Calu3 (cell line): Measurements from ENCODE around the gene MAB21L1. TPM values are rescaled to one million over a fixed set of nuclear protein-coding genes. Genes with fewer than 3 reads are reported as not detected.
A peak's percentile ranks its signal among the peaks of the same experiment; 100 is the strongest.

ENCODE experiments used
- BruUV-seq: library from RNA; stranded (reverse); fragments of 400-500 nt; replicated peaks from 2 replicates; lab custom pipeline; 2021; lab: Mats Ljungman, UMichigan
- CTCF ChIA-PET: fragments of 300-600 bp; sonication (Branson Sonifier 250); formaldehyde crosslinking; loops from one replicate; lab custom pipeline; 2022; ENCODE audit warnings: antibody characterized with exemption; lab: Charles Lee
- DNase-seq: peaks from one replicate; pipeline ENCODE4 v3.0.0; 2022
- H3K27ac Mint-ChIP-seq: one replicate; pipeline ENCODE4 v1.8.0; 2022; ENCODE audit warnings: mixed read lengths; ENCODE audit not compliant: unreplicated experiment
- H3K27me3 Mint-ChIP-seq: one replicate; pipeline ENCODE4 v1.8.0; 2022; ENCODE audit warnings: mixed read lengths; ENCODE audit not compliant: unreplicated experiment
- H3K36me3 Mint-ChIP-seq: one replicate; pipeline ENCODE4 v1.8.0; 2022; ENCODE audit warnings: mild to moderate bottlenecking, moderate library complexity, mixed read lengths; ENCODE audit not compliant: insufficient read depth, unreplicated experiment
- H3K4me1 Mint-ChIP-seq: one replicate; pipeline ENCODE4 v1.8.0; 2022; ENCODE audit warnings: mild to moderate bottlenecking, low read depth, mixed read lengths; ENCODE audit not compliant: unreplicated experiment
- H3K4me3 Mint-ChIP-seq: one replicate; pipeline ENCODE4 v1.8.0; 2022; ENCODE audit warnings: mild to moderate bottlenecking, low read depth, moderate library complexity, mixed read lengths; ENCODE audit not compliant: unreplicated experiment
- H3K9me3 Mint-ChIP-seq: one replicate; pipeline ENCODE4 v1.8.0; 2022; ENCODE audit warnings: low read depth, mixed read lengths; ENCODE audit not compliant: unreplicated experiment
- intact Hi-C: fragments of 100-400 bp; cut with micrococcal nuclease; formaldehyde crosslinking; loops from one replicate; pipeline ENCODE4 v1.10.0; 2022; ENCODE audit not compliant: unreplicated experiment
- total RNA-seq: library from RNA; stranded (reverse); gene quantifications from 2 replicates; pipeline ENCODE4 v1.2.3, GENCODE V29; 2022
- TF ChIP-seq, protein P1 (sequence below): fragments of 200-600 bp; IDR thresholded peaks from one replicate; pipeline ENCODE4 v1.8.0; 2022; ENCODE audit warnings: antibody characterized with exemption; ENCODE audit not compliant: unreplicated experiment

The MAB21L1 gene
- total RNA-seq, 1 experiment from 2014 or later, result not detected

DNA sequence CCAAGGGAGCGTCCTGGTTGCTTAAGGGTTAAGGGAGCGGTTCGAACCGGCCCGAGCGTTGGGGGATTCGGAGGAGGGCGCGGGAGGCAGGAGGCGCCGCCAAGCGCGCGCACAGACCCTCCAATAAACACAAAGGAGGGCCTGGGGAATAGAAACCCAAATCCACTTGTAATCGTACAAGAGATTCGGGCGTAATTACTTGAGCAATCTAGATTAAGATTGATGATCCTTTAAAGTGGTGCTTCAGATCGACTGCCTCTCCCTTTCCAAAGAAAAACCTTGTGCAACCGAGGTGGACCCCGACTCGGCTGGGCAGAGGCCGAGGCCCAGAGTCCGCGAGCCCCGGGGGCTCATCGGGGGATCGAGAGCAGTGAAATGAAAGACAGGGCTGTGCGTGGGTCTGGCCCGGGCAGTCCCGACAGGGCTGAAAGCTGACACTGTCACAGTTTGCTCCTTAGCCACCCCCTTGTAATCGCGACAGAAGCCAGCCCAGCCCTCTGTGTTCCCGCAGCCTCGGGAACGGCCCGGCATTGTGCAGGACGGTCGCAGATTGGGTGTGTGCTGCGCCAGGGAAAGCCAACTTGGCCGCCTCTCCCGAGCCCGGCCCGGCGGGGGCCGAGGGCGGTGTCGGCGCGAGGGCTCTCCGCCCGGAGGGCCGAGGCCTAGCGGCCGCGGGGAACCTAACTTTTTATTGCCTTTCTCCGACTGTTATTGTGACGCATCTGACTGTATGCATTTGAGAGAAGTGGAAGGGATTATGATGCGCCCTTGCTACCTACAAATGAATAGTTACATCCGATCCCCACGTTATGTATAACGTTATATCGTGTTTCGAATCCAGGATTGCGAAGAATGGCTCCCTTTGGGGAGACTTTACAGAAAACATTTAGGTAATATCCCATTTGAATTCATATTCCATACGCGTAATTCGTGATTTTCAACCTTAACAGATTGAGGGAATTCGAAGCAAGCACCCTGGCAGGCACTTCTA, 5.5 kb downstream of the MAB21L1 start:
- TF ChIP-seq, protein P1, sequence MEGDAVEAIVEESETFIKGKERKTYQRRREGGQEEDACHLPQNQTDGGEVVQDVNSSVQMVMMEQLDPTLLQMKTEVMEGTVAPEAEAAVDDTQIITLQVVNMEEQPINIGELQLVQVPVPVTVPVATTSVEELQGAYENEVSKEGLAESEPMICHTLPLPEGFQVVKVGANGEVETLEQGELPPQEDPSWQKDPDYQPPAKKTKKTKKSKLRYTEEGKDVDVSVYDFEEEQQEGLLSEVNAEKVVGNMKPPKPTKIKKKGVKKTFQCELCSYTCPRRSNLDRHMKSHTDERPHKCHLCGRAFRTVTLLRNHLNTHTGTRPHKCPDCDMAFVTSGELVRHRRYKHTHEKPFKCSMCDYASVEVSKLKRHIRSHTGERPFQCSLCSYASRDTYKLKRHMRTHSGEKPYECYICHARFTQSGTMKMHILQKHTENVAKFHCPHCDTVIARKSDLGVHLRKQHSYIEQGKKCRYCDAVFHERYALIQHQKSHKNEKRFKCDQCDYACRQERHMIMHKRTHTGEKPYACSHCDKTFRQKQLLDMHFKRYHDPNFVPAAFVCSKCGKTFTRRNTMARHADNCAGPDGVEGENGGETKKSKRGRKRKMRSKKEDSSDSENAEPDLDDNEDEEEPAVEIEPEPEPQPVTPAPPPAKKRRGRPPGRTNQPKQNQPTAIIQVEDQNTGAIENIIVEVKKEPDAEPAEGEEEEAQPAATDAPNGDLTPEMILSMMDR, result no peak
- H3K4me3 Mint-ChIP-seq, result peak overlapping the region; percentile 62
- H3K27ac Mint-ChIP-seq, result no peak overlapping the region
- BruUV-seq, result no TSS peak
- H3K36me3 Mint-ChIP-seq, result no peaks in the 10 kb centered on the region
- CTCF ChIA-PET, result no interaction called here
- H3K27me3 Mint-ChIP-seq, result no peaks in the 10 kb centered on the region
- intact Hi-C loops, result no loop called here
- H3K9me3 Mint-ChIP-seq, result no peaks in the 10 kb centered on the region
- no peaks in the 10 kb centered on the region for H3K4me1 Mint-ChIP-seq
- DNase-seq, result no peak

DNA sequence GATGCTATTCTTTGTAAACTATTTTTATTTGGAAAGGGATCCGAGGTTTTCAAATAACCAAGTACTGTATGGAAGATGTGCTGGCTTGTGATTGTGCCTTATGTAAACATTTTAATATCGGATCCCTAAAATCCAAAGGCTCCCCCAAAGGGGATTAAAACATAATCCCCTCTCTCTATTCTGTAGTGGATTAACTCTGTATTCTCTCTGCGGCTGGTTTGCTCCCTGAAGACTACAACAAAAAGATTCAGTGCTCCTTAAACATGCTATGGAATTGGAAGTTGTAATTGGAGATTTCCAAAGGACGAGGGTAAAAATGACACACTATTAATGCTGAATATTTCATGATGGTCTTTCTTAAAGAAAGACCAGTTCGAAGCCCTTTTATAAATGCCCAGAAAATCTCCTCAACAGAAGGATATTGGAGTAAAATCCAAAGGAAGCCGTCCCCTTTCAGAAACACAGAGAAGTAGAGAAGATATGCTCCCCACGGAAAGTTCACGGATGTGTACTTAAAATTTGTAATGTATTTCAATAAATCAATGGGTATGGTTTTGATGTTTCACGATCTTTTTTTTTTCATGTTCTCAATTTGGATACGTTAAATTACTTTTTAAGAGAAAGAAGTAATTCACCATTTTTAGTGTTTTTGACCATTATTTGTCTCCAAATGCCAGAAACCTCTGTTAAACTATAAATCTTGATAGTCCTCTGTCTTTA, 6.5 kb downstream of the MAB21L1 start:
- CTCF ChIA-PET, result no interaction called here
- TF ChIP-seq, protein P1, result no peak
- H3K27ac Mint-ChIP-seq, result no peak overlapping the region
- intact Hi-C loops, result no loop called here
- DNase-seq, result no peak
- no TSS peak for BruUV-seq
- H3K36me3 Mint-ChIP-seq, result no peaks in the 10 kb centered on the region
- H3K27me3 Mint-ChIP-seq, result no peaks in the 10 kb centered on the region
- no peaks in the 10 kb centered on the region for H3K4me1 Mint-ChIP-seq
- H3K9me3 Mint-ChIP-seq, result no peaks in the 10 kb centered on the region
- H3K4me3 Mint-ChIP-seq, result peak overlapping the region; percentile 62

DNA sequence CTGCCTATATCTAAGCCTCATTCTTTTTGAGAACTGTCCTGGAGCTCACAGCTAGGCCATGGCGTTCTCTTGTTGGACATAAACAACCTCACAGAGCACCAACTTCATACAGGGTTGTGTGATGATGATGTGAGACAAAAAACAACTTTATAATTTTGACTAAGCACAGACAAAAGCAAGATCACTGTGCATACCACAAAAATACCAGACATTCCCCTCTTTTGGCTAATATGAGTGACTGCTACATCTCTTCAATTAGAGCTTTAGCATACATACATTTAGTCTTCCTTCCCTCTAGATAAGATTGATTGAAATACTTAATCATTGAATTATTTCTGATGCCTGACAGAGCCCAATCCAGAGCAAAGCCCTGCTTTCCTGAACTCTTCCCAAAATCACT, 8.3 kb downstream of the MAB21L1 start:
- no TSS peak for BruUV-seq
- CTCF ChIA-PET, result no interaction called here
- H3K4me1 Mint-ChIP-seq, result no peaks in the 10 kb centered on the region
- no peaks in the 10 kb centered on the region for H3K9me3 Mint-ChIP-seq
- H3K4me3 Mint-ChIP-seq, result no peak overlapping the region
- DNase-seq, result no peak
- no peak overlapping the region for H3K27ac Mint-ChIP-seq
- intact Hi-C loops, result no loop called here
- no peaks in the 10 kb centered on the region for H3K27me3 Mint-ChIP-seq
- H3K36me3 Mint-ChIP-seq, result no peaks in the 10 kb centered on the region
- TF ChIP-seq, protein P1, result no peak

DNA sequence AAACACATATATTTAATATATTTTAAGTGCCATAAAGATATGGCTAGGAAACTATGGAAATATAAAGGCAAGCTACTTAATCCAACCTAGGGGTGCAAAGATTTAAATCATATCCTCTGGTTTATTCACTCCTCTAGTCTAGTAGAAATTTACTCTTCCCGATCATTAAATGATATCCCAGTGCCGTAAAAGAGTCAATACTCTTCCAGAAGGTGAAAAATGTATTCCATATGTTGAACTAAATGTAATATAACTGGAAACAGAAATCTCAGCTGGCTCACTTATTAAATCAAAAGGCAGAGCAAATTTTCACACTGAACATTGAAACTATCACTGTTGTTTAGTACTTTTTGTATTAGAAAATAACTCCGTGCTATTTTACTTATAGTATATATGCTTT, 11.1 kb downstream of the MAB21L1 start:
- no peak for DNase-seq
- Mint-ChIP-seq H3K4me3 (no peak overlapping the region), H3K4me1 (no peaks in the 10 kb centered on the region), H3K27me3 (no peaks in the 10 kb centered on the region), H3K9me3 (no peaks in the 10 kb centered on the region), H3K36me3 (no peaks in the 10 kb centered on the region), H3K27ac (no peak overlapping the region)
- BruUV-seq, result no TSS peak
- intact Hi-C loops, result no loop called here
- CTCF ChIA-PET, result no interaction called here
- TF ChIP-seq, protein P1, result no peak
